Measurements from ENCODE around the gene COPZ2.

COPZ2 gene

GRCh38 chr17:48016112-48016511 lies 21.5 kb downstream of the COPZ2 start:
- H3K4me3 ChIP-seq (ENCODE audit: control insufficient read depth, low read depth, low read length) = no peak overlapping the region
- TF ChIP-seq CTCF (conservative IDR thresholded peaks at IDR 0.05; ENCODE audit: control insufficient read depth, insufficient read depth, low read depth, low read length) = no peak
- DNase-seq (ENCODE audit: low read depth) = no peak

GRCh38 chr17:48014595-48015111 lies 22.9 kb downstream of the COPZ2 start:
- no peak overlapping the region for H3K4me3 ChIP-seq (ENCODE audit: control insufficient read depth, low read depth, low read length)
- TF ChIP-seq CTCF (conservative IDR thresholded peaks at IDR 0.05; ENCODE audit: control insufficient read depth, insufficient read depth, low read depth, low read length) = no peak
- DNase-seq (ENCODE audit: low read depth) = no peak

DNA sequence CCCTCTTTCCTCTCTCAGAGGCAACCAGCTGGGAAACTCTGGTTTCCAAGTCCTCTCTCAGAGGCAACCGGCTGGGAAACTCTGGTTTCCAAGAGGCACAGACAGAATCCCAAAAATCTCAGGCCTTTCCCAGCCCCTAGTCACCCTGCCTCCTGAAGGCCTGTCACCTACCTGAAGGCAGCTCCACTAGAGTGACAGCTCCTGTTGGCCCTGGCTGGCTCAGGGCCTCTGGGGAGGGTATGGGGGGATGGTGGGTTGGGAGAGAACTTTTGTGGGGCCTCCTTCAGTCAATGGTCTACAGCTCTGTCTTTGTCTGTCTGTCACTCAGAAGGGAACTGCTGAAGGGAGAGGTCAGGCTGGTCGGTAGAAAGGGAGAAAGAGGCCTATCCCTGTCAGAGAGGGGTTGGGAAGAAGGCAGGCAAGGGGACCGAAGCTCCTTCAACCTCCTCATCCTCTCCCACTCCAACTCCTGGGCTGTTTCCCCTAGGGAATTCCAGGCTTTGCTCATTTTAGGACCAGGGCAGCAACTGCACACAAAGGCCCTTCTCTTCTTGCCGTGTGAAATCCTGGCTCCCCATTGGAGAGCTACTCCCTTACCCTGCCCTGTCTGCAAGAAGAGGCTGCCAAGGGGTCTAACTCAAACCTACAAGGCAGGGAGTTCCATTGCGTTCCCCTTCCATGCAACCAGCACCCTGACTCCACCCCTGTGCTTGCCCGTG lies 23.6 kb downstream of the COPZ2 start:
- DNase-seq (ENCODE audit: low read depth) = no peak
- no peak overlapping the region for H3K4me3 ChIP-seq (ENCODE audit: control insufficient read depth, low read depth, low read length)
- no peak for TF ChIP-seq CTCF (conservative IDR thresholded peaks at IDR 0.05; ENCODE audit: control insufficient read depth, insufficient read depth, low read depth, low read length)

GRCh38 chr17:48012654-48013053 lies 24.9 kb downstream of the COPZ2 start:
- H3K4me3 ChIP-seq (ENCODE audit: control insufficient read depth, low read depth, low read length) = no peak overlapping the region
- no peak for DNase-seq (ENCODE audit: low read depth)
- no peak for TF ChIP-seq CTCF (conservative IDR thresholded peaks at IDR 0.05; ENCODE audit: control insufficient read depth, insufficient read depth, low read depth, low read length)

DNA sequence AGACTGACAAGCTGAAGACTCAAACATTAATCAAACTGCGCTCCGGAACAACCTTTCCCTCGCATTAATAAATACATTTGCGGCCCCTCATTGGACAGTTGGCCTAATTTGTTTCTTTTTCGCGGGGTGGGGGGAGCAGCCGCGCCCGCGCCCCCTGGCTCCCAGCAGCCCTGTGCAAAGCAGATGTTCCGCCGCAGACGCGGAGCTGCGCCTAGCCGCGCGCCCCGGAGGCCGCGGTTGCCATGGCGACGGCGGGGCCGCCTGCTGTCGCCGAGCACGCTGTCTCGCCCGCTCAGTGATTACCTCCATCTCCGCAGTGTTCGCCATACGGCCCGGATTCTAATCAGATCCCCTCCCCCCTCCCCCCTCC lies 25.5 kb downstream of the COPZ2 start:
- TF ChIP-seq CTCF (conservative IDR thresholded peaks at IDR 0.05; ENCODE audit: control insufficient read depth, insufficient read depth, low read depth, low read length) = no peak
- DNase-seq (ENCODE audit: low read depth) = no peak
- H3K4me3 ChIP-seq (ENCODE audit: control insufficient read depth, low read depth, low read length) = peak overlapping the region; percentile 19

- peak; percentile 55 for TF ChIP-seq CTCF (conservative IDR thresholded peaks at IDR 0.05; ENCODE audit: control insufficient read depth, insufficient read depth, low read depth, low read length)
- peak overlapping the region; percentile 19 for H3K4me3 ChIP-seq (ENCODE audit: control insufficient read depth, low read depth, low read length)
- DNase-seq (ENCODE audit: low read depth) = peak; percentile 48
Observed at GRCh38 chr17:48011405-48012150, 26.0 kb downstream of the COPZ2 start.
